Measurements from ENCODE around the gene SEMA4G. TPM values are rescaled to one million over a fixed set of nuclear protein-coding genes. Genes with fewer than 3 reads are reported as not detected.

The SEMA4G gene
- total and polyA plus RNA-seq, 2 of the 13 experiments (the other 11 are each of a cell fraction or from before 2014, with no cell fraction given) = 46.2 to 207 TPM

GRCh38 chr10:100986952-100987684 is 17.8 kb downstream of the SEMA4G start, which contains the start of the genes MRPL43 and TWNK (continued):
- TF ChIP-seq PBX3 (CRISPR knock-in tag; IDR thresholded peaks at IDR 0.05; ENCODE audit: borderline replicate concordance) (no peak), CCDC6 (CRISPR knock-in tag; IDR thresholded peaks at IDR 0.05) (no peak), ELF1 (CRISPR knock-in tag; IDR thresholded peaks at IDR 0.05) (peak; percentile 72; the same call in 1 of the 2 replicates), CERS6 (CRISPR knock-in tag; IDR thresholded peaks at IDR 0.05) (0 out of 2 replicates have a peak, but pooled peaks have one; percentile 16), ZNF232 (CRISPR knock-in tag; IDR thresholded peaks at IDR 0.05; ENCODE audit: borderline replicate concordance) (0 out of 2 replicates have a peak, but pooled peaks have one; percentile 22), ZNF7 (CRISPR knock-in tag; IDR thresholded peaks at IDR 0.05) (no peak), ZNF280D (CRISPR knock-in tag; IDR thresholded peaks at IDR 0.05) (no peak), HCFC1 (IDR thresholded peaks at IDR 0.05; ENCODE audit: low read depth, low read length) (peak; percentile 59), ATM (IDR thresholded peaks at IDR 0.05; ENCODE audit: borderline replicate concordance) (no peak), ZBTB21 (CRISPR knock-in tag; IDR thresholded peaks at IDR 0.05) (no peak), GFI1 (CRISPR knock-in tag; IDR thresholded peaks at IDR 0.05; ENCODE audit: borderline replicate concordance) (no peak), RFX5 (IDR thresholded peaks at IDR 0.05; ENCODE audit: low read depth, low read length) (no peak), MLXIP (CRISPR knock-in tag; IDR thresholded peaks at IDR 0.05; ENCODE audit: borderline replicate concordance) (no peak), TIGD3 (CRISPR knock-in tag; IDR thresholded peaks at IDR 0.05; ENCODE audit: borderline replicate concordance) (0 out of 2 replicates have a peak, but pooled peaks have one; percentile 75), XBP1 (CRISPR knock-in tag; IDR thresholded peaks at IDR 0.05) (0 out of 2 replicates have a peak, but pooled peaks have one; percentile 42), KDM3A (CRISPR knock-in tag; IDR thresholded peaks at IDR 0.05; ENCODE audit: low read depth) (0 out of 2 replicates have a peak, but pooled peaks have one; percentile 33), DPF2 (CRISPR knock-in tag; IDR thresholded peaks at IDR 0.05; ENCODE audit: borderline replicate concordance, low read depth) (no peak), MLLT10 (CRISPR knock-in tag; IDR thresholded peaks at IDR 0.05) (no peak), ATF3 (CRISPR knock-in tag; IDR thresholded peaks at IDR 0.05) (peak; percentile 45; the same call in 1 of the 2 replicates)
